ENCODE data around the gene HERC2.
"Not testable (repeated sequence)": the region's sequence is repeated elsewhere in the genome, so short reads cannot be mapped to it uniquely, and the experiment has no call there.

HERC2 gene

GRCh38 chr15:28227303-28227702 lies 94.7 kb downstream of the HERC2 start:
- DNase-seq (ENCODE audit: low read depth in 2 of 2), result not testable (repeated sequence)

GRCh38 chr15:28222612-28223011 lies 99.4 kb downstream of the HERC2 start:
- DNase-seq (ENCODE audit: low read depth in 2 of 2), result not testable (repeated sequence)

- not testable (repeated sequence) for DNase-seq (ENCODE audit: low read depth in 2 of 2)
Measured at GRCh38 chr15:28221696-28222095, 100.3 kb downstream of the HERC2 start.

DNA sequence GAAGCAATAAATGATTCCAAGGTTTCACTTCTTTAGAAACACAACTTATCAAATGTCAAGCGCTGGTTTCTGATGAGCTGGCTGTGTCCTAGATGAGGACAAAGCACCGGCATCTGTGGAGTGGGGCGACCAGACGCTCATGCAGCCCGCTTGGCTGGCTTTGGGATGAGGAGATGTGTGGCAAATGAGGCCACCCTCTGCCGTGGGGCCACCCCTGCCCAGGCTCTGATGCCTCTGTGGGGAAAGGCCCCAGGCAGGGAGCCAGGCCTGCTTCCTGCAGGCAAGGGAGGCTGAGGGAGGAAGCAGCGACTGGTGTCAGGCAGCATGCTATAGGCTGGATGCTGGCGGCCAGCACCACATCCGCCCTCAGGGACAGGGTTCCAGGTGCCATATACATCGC lies 102.9 kb downstream of the HERC2 start:
- DNase-seq (ENCODE audit: low read depth in 2 of 2), result no peak

DNA sequence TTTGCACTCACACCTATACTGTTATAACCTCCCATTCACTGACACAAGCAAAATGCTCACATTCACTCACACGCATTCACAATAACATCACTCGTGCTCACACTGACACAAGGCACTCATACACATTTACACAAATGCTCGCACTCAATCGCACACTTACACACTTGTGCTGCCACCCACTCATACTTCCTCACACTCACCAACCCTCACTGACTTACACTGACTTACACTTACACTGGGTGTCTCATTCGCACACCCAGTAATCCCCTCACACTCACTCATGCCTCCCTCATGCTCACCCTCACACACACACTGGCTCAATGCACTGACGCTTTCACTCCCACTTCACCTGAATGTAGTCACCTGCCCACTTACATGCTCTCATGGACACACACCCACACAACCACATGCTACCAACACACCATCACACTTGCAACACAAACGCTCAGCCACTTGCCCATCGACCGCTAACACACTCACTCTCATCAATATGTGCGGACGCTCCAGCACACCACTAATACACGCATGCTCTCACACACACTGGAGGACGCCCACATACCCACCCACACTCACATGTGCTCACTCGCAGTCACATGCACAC lies 104.9 kb downstream of the HERC2 start:
- not testable (repeated sequence) for DNase-seq (ENCODE audit: low read depth in 2 of 2)

DNA sequence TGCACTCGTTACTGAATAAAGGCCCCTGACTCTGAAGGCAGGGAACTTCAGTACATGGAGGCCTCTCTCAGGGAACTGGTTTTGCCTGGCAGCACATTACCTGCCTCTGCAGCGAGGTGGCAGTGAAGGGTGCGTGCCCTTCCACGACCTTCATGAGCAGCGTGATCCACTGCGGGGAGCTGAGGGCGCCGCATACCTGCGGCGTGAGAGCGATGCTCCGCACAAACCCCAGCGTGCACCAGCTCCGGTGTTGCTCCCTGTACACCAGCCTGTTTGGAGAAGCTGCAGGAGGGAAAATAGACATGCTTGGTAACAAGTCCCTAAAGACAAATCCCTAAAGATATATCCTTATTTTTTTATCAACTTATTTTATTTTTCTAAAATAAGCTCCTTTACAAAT lies 106.5 kb downstream of the HERC2 start:
- not testable (repeated sequence) for DNase-seq (ENCODE audit: low read depth in 2 of 2)

DNA sequence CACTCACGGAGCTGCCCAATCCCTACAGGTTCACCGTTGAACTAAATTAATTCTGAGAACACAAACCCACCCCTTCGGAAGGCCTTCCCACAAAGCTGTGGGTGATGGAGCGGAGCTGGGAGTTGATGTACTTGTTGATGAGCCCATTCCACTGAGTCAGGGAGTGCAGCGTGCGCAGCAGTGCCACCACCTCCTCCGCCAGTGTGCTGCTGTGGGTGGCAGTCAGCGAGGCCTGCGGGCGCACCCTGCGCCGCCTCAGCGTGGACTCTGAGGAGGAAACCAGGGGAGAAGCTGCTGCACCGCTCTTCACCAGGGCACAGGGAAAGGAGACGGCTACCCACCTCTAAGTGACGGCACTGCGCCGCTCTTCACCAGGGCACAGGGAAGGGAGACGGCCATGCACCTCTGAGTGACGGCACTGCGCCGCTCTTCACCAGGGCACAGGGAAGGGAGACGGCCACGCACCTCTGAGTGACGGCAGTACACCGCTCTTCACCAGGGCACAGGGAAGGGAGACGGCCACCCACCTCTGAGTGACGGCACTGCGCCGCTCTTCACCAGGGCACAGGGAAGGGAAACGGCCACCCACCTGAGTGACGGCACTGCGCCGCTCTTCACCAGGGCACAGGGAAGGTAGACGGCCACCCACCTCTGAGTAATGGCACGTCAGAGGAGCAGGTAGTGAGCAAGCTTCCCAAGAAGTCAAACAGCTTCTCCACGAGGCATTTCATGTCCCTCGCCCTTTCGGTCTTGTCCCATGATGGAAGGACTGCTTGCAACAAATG lies 107.8 kb downstream of the HERC2 start:
- not testable (repeated sequence) for DNase-seq (ENCODE audit: low read depth in 2 of 2)

GRCh38 chr15:28213393-28213792 lies 108.6 kb downstream of the HERC2 start:
- not testable (repeated sequence) for DNase-seq (ENCODE audit: low read depth in 2 of 2)

DNA sequence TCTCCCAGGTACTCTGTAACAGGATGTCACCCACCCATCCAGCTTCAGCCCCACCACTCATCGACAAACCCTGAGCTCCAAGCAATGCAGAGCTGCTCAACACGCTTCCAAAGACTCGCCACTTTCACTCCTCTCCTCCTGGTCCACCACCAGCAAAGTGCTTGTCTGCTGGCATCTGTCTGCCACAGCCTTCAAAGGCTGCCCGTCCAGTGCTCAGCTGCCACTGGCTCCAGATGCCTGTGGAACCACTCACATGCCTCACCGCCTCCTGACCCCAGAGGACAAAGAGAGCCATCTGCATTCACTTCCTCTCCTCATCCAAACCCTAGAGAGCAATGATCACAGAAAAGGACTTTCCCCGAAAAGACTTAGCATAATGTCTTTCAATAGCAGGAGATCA lies 113.4 kb downstream of the HERC2 start:
- DNase-seq (ENCODE audit: low read depth in 2 of 2), result no peak

DNA sequence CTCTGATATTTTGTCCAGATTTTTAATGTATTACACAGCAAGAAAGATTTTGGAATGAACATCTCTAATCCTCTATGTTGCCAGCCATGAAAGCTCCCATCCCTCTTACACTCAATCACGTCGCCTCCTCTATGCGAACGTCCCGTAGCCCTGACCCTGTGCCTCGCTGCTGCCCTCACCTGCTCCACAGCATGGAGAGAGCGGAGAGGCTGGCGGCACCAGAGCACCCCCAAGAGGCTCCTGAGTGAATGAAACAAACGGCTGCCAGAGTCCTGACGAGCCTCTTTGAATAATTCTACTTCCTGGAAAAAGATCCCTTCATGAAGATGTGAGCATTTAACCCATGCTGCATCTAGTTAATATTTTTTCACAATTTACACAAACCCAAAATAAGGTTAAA lies 116.3 kb downstream of the HERC2 start:
- DNase-seq (ENCODE audit: low read depth in 2 of 2), result not testable (repeated sequence)

DNA sequence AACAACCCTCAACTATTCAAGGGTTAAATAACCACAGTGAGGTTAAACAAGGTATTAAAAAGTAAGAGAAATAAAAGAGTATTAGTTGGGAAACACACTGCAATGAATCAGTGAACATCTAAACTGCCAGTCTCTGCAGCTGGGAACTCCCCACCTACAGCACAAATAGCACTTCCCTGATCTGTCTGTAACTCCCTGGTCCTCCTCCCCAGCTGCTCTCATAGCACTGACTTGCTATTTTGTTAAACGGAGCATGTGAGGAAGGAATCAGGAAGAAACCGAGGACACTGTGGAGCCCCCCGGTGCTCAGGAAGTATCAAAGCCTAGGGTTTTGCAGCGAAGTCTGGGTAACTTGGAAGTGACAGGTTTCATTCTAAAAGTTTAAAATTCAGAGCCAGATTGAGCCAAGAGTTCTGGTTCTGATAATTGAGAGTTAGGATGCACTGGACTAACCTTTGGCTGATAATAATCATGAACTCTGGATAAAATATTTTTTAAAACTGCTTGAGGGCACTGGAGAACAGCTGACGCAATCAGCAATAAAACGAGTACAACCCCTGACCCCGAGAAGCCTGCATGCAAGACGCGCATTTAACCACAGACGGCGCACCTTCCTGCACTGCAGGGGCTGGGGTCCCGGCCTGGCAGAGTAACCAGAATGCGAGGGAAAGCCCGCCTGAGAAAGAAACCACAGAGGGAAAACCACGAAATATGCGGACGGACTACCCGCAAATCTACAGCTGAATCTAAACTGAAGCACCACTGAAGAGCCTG lies 118.7 kb downstream of the HERC2 start:
- not testable (repeated sequence) for DNase-seq (ENCODE audit: low read depth in 2 of 2)

DNA sequence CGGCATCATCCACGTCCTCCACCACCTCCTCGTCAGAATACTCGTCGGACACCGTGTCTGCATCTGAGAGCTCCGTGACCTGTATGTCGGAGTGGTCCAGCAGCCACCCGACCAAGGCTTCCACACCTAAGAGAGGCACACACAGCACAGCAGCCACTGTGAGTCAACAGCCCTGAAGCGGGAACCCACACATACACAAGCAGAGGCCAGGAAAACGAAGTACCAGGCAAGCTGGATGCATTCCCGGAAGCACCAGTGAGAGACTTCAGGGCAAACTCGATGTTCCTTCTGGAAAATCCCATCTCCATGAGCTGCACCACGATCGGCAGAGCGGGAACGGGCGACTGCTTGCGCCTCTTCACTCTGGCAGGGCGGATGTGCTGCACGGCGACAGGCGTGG lies 119.9 kb downstream of the HERC2 start:
- not testable (repeated sequence) for DNase-seq (ENCODE audit: low read depth in 2 of 2)

- not testable (repeated sequence) for DNase-seq (ENCODE audit: low read depth in 2 of 2)
Measured at GRCh38 chr15:28198215-28198614, 123.8 kb downstream of the HERC2 start.

GRCh38 chr15:28197694-28198093 lies 124.3 kb downstream of the HERC2 start:
- not testable (repeated sequence) for DNase-seq (ENCODE audit: low read depth in 2 of 2)

DNA sequence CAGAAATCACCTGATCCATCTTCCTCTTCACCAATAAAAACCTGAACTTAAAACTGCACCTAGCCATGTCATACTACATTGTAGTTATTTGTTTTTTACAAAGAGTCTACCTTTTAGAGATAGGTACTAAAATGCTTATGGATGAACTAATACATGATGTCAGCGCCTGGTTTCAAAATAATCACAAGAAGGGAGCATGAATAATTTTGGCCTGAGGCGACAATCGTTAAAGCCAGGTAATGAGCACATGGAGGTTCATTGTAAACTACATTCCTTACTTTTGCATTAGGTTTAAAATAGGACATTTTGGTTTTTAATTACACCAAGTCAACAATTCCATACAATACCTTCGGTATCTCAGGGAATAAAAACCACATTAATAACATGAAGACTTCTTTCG lies 125.4 kb downstream of the HERC2 start:
- not testable (repeated sequence) for DNase-seq (ENCODE audit: low read depth in 2 of 2)

- no peak for DNase-seq (ENCODE audit: low read depth in 2 of 2)
Measured at GRCh38 chr15:28192772-28193171, 129.2 kb downstream of the HERC2 start.

GRCh38 chr15:28191832-28192231 lies 130.1 kb downstream of the HERC2 start:
- DNase-seq (ENCODE audit: low read depth in 2 of 2), result no peak

GRCh38 chr15:28190391-28191174 lies 131.4 kb downstream of the HERC2 start:
- no peak for DNase-seq (ENCODE audit: low read depth in 2 of 2)

DNA sequence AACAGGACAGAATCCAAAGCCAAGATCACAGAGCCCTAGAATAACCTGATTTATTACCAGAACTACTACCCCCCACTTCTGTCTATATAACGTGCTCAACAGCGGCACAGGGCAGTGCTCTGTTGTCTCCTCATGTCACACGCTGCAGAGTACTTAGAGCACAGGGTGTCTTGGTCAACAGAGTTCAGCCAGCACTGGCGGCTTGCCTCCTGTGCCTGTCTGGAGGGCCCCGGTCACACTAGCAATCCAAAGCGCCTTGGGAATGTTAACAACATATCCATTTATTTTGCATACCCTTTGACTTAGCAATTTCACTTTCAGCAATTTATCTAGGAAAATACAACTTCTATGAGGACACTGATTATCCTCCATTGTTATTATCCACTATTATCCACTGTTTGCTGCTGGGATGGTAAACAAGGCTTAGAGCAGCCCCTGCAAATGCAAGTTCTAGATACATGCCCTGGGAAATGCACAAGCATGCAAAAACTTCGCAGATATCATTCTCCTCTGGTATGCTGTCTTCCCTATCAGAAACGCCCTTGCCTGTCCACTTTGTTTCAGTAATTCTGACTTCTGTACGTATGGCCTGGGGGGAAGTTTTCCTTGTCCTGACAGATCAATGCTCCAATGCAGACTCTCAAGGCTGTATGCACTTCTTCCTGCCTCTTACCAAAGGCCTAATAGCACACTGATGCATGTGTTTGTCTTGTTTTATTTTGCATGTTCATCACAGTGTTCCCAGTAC lies 136.7 kb downstream of the HERC2 start:
- no peak for DNase-seq (ENCODE audit: low read depth in 2 of 2)

DNA sequence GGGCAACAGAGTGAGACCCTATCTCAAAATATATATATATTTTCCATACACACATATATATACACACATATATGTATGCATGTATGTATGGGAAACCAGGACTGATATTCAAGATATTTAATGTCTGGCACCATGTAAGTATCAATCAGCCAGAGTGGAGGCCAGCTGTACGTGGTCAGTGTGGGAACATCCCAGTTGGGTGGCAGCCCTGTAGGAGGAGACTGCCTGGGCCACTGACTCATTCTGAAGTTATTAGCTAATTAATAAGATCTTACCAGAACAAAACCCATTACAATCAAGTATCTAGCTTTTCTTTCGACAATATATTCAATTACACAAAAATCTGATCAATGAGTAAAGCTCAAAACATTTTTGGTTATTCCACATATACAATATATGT lies 137.8 kb downstream of the HERC2 start:
- no peak for DNase-seq (ENCODE audit: low read depth in 2 of 2)

DNA sequence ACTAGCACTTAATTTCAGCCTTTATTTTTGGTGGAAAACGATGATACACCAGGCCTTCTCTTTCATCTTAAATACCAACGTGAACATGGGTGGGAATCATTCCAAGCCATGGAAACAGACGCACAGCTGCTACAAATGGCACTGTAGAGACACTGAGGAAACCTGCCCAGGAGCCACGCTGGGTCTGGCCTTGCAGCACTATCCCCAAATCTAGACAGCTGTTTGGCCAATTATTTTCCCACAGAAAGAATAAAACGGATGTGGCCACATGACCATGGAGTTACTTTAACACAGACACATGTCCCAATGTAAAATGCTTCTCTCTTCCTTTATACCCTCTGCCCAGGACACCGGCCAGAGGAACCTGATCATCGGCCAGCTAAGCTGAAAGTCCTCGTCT lies 139.2 kb downstream of the HERC2 start:
- DNase-seq (ENCODE audit: low read depth in 2 of 2), result no peak
